ENCODE measurements around the gene MPHOSPH9. TPM values are rescaled to one million over a fixed set of nuclear protein-coding genes. Genes with fewer than 3 reads are reported as not detected.

MPHOSPH9 gene
- total and polyA plus RNA-seq, 2 donors (not counting 3 experiments of a cell fraction or from before 2014, with no cell fraction given): 7.8 to 42.4 TPM

DNA sequence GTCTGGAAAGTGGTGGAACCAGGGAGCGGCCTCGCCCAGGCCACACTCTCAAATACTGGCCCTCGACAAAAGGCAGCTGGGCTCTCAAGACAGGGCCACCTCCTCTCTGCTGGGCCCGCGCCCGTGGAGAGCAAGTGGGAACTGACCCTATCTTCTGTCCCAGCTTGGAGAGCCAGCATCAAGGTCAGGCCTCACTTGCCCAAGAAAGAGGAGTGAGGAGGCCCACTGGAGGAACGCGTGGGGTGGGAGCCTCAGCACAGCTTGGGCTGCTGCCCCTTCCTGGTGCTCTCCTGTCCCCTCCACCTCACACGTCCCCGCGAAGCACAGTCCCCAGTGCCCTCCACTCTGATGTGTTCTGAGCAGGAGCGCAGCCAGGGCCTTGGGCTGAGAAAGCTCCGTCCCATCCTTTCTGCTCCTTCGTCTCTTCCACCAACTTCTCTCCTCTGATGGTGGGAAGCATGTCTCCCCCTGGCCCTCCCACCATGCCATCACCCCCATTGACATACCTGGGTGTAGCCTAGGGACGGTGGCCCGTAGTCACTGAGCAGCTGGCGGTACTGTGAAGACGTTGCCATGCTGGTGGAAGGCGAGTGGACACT lies 33.8 kb upstream of the MPHOSPH9 start:
- dilution Hi-C loops (cut with MboI; ENCODE audit: extremely low pct_ligation_motif_present, low sequenced_read_pairs) (no loop called here), intact Hi-C loops (cut with micrococcal nuclease) (no loop called here)
- no peaks in the 10 kb centered on the region for H4K20me1 ChIP-seq (replicated peaks; ENCODE audit: control insufficient read depth, extremely low read depth, insufficient read depth, low read length)
- no peaks in the 10 kb centered on the region for H3K9me3 ChIP-seq (replicated peaks; ENCODE audit: control insufficient read depth, insufficient read depth, low read length)
- POLR2A ChIA-PET: no interaction called here
- no peak overlapping the region for H2AFZ ChIP-seq (ENCODE audit: low read depth, low read length)
- no peak overlapping the region for H3K27ac ChIP-seq (ENCODE audit: insufficient read depth, low read depth, low read length)
- no peak for DNase-seq (ENCODE audit: low read depth, low spot score)
- TF ChIP-seq POLR2AphosphoS5 (IDR thresholded peaks at IDR 0.05; ENCODE audit: insufficient read depth, low read depth, low read length) (no peak), FOS (IDR thresholded peaks at IDR 0.05; ENCODE audit: borderline replicate concordance, insufficient read depth, low read length) (no peak), JUN (IDR thresholded peaks at IDR 0.05; ENCODE audit: borderline replicate concordance, insufficient read depth, insufficient read length, low read depth) (no peak), POLR2A (IDR thresholded peaks at IDR 0.05; ENCODE audit: low read depth, low read length) (no peak), MAX (IDR thresholded peaks at IDR 0.05; ENCODE audit: insufficient read depth, insufficient read length) (no peak), GATA2 (IDR thresholded peaks at IDR 0.05; ENCODE audit: insufficient read depth, insufficient read length, low read depth, low read length) (no peak), MYC (IDR thresholded peaks at IDR 0.05; ENCODE audit: low read depth, low read length) (no peak), EZH2 (IDR thresholded peaks at IDR 0.05; ENCODE audit: borderline replicate concordance, low read depth, low read length, severe bottlenecking) (no peak)
- TF ChIP-seq, protein P1, sequence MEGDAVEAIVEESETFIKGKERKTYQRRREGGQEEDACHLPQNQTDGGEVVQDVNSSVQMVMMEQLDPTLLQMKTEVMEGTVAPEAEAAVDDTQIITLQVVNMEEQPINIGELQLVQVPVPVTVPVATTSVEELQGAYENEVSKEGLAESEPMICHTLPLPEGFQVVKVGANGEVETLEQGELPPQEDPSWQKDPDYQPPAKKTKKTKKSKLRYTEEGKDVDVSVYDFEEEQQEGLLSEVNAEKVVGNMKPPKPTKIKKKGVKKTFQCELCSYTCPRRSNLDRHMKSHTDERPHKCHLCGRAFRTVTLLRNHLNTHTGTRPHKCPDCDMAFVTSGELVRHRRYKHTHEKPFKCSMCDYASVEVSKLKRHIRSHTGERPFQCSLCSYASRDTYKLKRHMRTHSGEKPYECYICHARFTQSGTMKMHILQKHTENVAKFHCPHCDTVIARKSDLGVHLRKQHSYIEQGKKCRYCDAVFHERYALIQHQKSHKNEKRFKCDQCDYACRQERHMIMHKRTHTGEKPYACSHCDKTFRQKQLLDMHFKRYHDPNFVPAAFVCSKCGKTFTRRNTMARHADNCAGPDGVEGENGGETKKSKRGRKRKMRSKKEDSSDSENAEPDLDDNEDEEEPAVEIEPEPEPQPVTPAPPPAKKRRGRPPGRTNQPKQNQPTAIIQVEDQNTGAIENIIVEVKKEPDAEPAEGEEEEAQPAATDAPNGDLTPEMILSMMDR (IDR thresholded peaks at IDR 0.05; ENCODE audit: extremely low read depth in 1 of 2, insufficient read depth in 1 of 2, low read depth in 1 of 2, low read length in 2 of 2): no peak
- peaks cover 21% of the 10 kb centered on the region for H3K4me1 ChIP-seq (ENCODE audit: control insufficient read depth, extremely low read depth, insufficient read depth, low read length)
- H3K27me3 ChIP-seq (ENCODE audit: control insufficient read depth in 2 of 2, insufficient read depth in 2 of 2, low read length in 2 of 2): no peaks in the 10 kb centered on the region
- no peak overlapping the region for H3K4me3 ChIP-seq (replicated peaks in 1 of 3; ENCODE audit: insufficient read depth in 1 of 3, low read depth in 1 of 3, low read length in 3 of 3)
- no peak overlapping the region for H3K4me2 ChIP-seq (ENCODE audit: insufficient read depth, low read length)
- peaks cover 12 to 38% of the 10 kb centered on the region in 2 experiments for H3K36me3 ChIP-seq (ENCODE audit: control insufficient read depth in 2 of 2, extremely low read depth in 1 of 2, insufficient read depth in 2 of 2, low read length in 2 of 2)
- no peak for FAIRE-seq
- CTCF ChIA-PET: interaction anchor here (1.5 to 2.7 kb wide), 2 partner anchors 29 to 99 kb away, joined by 4 to 6 read pairs; no protein-coding TSS in a partner anchor
- H3K9me1 ChIP-seq (replicated peaks; ENCODE audit: control insufficient read depth, extremely low read depth, insufficient read depth, low read length): no peaks in the 10 kb centered on the region
- H3K79me2 ChIP-seq (ENCODE audit: control insufficient read depth, insufficient read depth, low read length): peaks cover 69% of the 10 kb centered on the region
- H3K9ac ChIP-seq (replicated peaks; ENCODE audit: extremely low read depth, insufficient read depth, low read length): no peak overlapping the region
- no TSS peak for BruUV-seq (replicated peaks)
